ENCODE measurements around the gene LAMC3.

Gene LAMC3

DNA sequence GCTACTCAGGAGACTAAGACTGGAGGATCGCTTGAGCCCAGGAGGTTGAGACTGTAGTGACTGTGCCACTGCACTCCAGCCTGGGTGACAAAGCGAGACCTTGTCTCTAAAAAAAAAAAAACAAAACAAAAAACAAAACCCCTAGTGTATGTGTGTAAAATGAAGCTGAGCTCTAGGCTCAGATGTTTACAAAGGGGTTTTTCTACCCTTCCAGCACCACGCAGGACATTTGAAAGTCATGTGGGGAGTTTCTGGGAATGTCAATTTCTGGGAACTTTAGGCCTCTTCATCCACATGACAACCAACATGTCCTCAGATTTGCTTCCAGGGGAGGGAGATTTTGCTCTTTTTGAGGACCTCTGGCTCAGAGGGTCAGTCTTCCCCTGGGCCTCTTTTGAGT lies 44.9 kb downstream of the LAMC3 start:
- Histone ChIP-seq H3K27ac (no peak overlapping the region), H3K4me2 (no peak overlapping the region), H3K27me3 (ENCODE audit: insufficient read depth, low read depth) (peaks cover 74% of the 10 kb centered on the region), H3K79me2 (ENCODE audit: insufficient read depth, low read depth) (no peaks in the 10 kb centered on the region), H3K4me1 (ENCODE audit: low read depth, poor library complexity, severe bottlenecking) (no peaks in the 10 kb centered on the region), H3K9ac (no peak overlapping the region), H4K20me1 (ENCODE audit: insufficient read depth) (no peaks in the 10 kb centered on the region), H2AFZ (ENCODE audit: low read depth) (no peak overlapping the region), H3K36me3 (ENCODE audit: insufficient read depth) (no peaks in the 10 kb centered on the region), H3K4me3 (IDR thresholded peaks at IDR 0.05; ENCODE audit: insufficient read depth, low read depth, low read length) (no peak overlapping the region)
- TF ChIP-seq CTCF (conservative IDR thresholded peaks at IDR 0.05; ENCODE audit: low read depth, low read length): no peak

DNA sequence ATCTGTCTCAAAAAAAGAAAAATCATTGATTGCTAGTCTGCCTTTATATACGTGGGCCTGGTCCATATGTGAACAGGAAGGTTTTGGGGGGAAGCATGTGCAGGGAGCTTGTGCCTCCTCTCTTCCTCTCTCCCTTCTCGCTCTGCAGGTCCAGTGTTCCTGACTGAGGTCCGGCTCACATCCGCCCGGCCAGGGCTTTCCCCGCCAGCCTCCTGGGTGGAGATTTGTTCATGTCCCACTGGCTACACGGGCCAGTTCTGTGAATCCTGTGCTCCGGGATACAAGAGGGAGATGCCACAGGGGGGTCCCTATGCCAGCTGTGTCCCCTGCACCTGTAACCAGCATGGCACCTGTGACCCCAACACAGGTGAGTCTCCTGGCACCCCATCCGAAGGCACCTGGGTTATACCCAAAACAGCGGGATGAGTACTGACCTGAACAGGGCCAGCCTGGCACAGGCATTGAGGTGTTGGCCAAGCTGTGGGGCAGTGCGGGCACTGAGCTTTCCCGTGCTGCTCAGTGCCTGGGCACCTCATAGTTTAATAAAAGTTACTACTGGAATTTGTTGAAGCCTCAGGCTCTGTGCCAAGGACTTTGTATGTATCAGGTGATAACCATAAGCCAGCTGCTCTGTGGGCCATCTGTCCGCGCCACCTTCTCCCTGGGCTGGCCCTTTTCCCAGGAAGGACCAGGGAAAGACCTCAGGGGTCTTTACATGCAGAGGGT lies 48.0 kb downstream of the LAMC3 start:
- Histone ChIP-seq H4K20me1 (ENCODE audit: insufficient read depth) (no peaks in the 10 kb centered on the region), H2AFZ (ENCODE audit: low read depth) (no peak overlapping the region), H3K9ac (no peak overlapping the region), H3K4me3 (IDR thresholded peaks at IDR 0.05; ENCODE audit: insufficient read depth, low read depth, low read length) (no peak overlapping the region), H3K27me3 (ENCODE audit: insufficient read depth, low read depth) (peaks cover 44% of the 10 kb centered on the region), H3K79me2 (ENCODE audit: insufficient read depth, low read depth) (no peaks in the 10 kb centered on the region), H3K4me2 (no peak overlapping the region), H3K27ac (no peak overlapping the region), H3K36me3 (ENCODE audit: insufficient read depth) (no peaks in the 10 kb centered on the region), H3K4me1 (ENCODE audit: low read depth, poor library complexity, severe bottlenecking) (no peaks in the 10 kb centered on the region)
- no peak for TF ChIP-seq CTCF (conservative IDR thresholded peaks at IDR 0.05; ENCODE audit: low read depth, low read length)

DNA sequence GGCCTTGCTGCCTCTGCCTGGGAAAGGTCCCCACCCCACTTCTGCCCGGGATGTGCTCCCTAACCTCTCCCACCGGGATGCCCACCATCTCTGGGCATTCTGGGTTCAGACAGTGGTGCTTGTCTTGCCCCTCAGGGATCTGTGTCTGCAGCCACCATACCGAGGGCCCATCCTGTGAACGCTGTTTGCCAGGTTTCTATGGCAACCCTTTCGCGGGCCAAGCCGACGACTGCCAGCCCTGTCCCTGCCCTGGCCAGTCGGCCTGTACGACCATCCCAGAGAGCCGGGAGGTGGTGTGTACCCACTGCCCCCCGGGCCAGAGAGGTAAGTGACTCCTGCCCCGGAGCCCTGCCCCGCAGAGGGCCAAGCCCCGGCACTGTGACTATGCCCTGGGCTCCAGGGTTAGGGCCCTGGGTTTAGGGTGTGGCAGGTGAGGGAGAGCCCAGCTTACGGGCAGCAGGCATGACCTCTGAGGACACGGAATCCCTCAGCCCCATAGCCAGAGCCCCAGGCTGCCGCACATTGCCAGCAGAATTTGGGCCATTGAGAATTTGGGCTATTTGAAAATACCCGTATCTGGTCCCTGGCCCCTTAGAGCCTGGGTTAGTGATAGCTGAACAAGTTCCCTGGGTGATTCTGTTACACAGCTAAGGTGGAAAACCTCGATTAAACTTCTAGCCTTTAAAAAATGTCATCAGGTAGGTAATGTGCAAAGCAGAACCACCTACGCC lies 52.1 kb downstream of the LAMC3 start:
- Histone ChIP-seq H3K27ac (no peak overlapping the region), H3K27me3 (ENCODE audit: insufficient read depth, low read depth) (peaks cover 28% of the 10 kb centered on the region), H3K4me2 (no peak overlapping the region), H3K36me3 (ENCODE audit: insufficient read depth) (no peaks in the 10 kb centered on the region), H4K20me1 (ENCODE audit: insufficient read depth) (no peaks in the 10 kb centered on the region), H3K9ac (no peak overlapping the region), H3K79me2 (ENCODE audit: insufficient read depth, low read depth) (no peaks in the 10 kb centered on the region), H3K4me3 (IDR thresholded peaks at IDR 0.05; ENCODE audit: insufficient read depth, low read depth, low read length) (no peak overlapping the region), H3K4me1 (ENCODE audit: low read depth, poor library complexity, severe bottlenecking) (no peaks in the 10 kb centered on the region), H2AFZ (ENCODE audit: low read depth) (no peak overlapping the region)
- no peak for TF ChIP-seq CTCF (conservative IDR thresholded peaks at IDR 0.05; ENCODE audit: low read depth, low read length)

DNA sequence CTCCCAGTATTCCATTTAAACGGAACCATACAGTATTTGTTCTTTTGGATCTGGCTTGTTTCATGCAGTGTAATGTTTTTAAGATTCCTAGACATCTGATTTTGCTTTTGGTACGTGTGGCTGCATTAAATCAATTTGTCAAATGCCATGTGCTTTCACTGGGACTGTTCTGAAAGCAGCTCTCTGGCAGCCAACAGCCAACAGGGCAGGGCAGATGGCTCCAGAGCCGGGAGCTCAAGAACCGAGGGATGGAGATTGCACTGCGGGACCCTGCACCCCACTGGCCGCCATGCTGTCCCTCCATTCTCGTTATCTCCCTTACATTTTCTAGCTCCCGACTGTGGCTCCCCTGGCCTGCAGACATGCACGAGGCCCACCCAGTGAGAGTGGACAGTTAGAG lies 54.0 kb downstream of the LAMC3 start:
- Histone ChIP-seq H3K4me2 (no peak overlapping the region), H3K4me1 (ENCODE audit: low read depth, poor library complexity, severe bottlenecking) (no peaks in the 10 kb centered on the region), H3K27ac (no peak overlapping the region), H3K9ac (no peak overlapping the region), H3K4me3 (IDR thresholded peaks at IDR 0.05; ENCODE audit: insufficient read depth, low read depth, low read length) (no peak overlapping the region), H3K27me3 (ENCODE audit: insufficient read depth, low read depth) (peaks cover 39% of the 10 kb centered on the region), H4K20me1 (ENCODE audit: insufficient read depth) (no peaks in the 10 kb centered on the region), H3K79me2 (ENCODE audit: insufficient read depth, low read depth) (no peaks in the 10 kb centered on the region), H2AFZ (ENCODE audit: low read depth) (no peak overlapping the region), H3K36me3 (ENCODE audit: insufficient read depth) (no peaks in the 10 kb centered on the region)
- TF ChIP-seq CTCF (conservative IDR thresholded peaks at IDR 0.05; ENCODE audit: low read depth, low read length): no peak

Data from KMS-11 (cell line).